HG02852 (cell line): ENCODE results near the gene FYTTD1.
"Not testable (repeated sequence)": the region's sequence is repeated elsewhere in the genome, so short reads cannot be mapped to it uniquely, and the experiment has no call there.

Experiments
- ATAC-seq: cut with Tn5 transposase; IDR thresholded peaks from one replicate; pipeline ENCODE4 v1.9.1; 2021; ENCODE audit warnings: mild to moderate bottlenecking, moderate library complexity; ENCODE audit not compliant: unreplicated experiment

The FYTTD1 gene

DNA sequence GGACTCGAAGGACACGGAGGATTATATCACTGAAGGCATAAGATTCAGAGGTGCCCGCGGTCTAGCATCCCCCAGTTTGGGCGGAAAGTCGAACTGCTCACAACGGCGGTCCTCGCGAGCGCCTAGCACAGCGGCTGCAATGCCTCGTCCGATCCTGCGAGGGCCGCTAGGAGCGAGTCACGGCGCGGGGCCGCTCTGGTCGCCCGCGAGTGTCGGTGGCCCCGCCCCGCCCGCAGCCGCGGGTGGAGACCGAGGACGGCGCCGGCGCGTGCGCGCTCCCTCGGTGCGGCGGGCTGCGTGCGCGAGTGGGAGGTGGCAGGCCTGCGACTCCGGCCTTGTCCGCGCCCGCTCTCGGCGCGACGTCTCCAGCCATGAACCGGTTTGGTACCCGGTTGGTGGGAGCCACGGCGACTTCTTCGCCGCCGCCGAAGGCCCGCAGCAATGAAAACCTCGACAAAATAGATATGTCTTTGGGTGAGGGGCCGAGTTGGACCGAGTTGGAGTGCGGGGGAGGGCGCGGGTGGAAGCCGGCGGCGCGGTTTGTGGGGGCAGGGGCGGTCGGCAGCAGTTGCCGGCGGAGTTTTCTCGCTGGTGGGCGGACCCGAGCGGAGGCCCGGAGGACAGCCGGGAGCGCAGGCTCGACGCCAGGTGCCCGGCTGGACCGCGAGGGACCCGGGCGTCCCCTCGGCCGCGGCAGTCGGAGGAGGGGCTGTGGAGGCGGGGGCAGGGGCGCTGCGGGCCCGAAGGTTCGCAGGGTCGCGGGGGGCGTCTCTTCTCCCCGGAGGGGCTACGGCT is at the start of gene FYTTD1:
Gene FYTTD1 (plus strand): TSS at position 283 of the 795 bp plus-strand sequence. CDS start 89 bp downstream, at position 372.
- peak; percentile 78 for ATAC-seq

DNA sequence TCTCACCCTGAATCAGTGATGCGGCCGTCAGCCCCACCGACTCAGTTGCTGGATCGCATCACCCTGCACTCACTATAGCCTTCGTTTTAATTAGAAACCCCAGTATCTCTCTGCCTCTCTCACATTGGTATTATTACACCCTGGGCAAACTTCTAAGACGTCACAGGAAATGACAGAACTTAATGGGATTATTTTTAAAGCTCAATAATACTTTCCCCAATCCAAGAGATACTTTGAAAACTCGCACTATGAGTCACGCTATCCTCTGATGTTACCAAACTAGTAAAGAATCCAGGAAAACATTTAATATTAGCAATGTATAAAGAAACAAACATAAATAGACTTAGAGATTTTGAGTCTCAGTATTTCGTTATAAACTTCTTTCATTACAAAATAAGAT is 49.6 kb upstream of the FYTTD1 start:
- no peak for ATAC-seq

GRCh38 chr3:197701841-197702240 is 47.8 kb upstream of the FYTTD1 start:
- no peak for ATAC-seq

DNA sequence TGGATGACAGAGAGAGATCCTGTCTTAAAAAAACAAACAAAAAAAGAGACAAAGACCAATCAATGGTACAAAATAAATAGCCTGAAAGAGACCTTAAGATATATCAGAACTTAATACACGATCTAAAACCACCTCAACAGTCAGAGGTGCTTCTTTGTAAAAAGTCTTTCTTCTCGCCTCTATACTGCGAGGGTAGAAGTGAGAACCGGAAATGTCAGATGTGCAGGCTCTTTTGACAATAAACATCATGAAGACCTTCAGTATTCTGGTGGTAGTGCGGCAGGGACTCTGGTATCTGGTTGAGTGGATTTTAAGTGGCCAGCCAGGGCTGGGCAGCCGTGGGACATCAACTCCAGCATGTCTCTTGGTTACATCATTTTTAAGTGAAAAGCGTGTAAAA is 43.0 kb upstream of the FYTTD1 start:
- ATAC-seq, result no peak

- no peak for ATAC-seq
Measured at GRCh38 chr3:197709135-197709534, 40.5 kb upstream of the FYTTD1 start.

DNA sequence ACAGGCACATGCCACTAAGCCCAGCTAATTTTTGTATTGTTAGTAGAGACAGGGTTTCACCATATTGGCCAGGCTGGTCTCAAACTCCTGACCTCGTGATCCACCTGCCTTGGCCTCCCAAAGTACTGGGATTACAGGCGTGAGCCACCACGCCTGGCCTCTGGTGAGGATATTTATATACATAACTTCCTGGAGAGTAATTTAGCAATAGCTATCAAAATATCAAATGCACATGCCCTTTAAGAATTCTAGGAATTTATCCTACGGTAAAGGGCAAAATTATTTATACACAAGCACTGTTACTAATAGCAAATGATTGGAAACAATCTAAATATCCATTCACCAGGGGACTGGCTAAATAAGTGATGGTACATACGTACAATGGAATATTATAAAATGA is 38.7 kb upstream of the FYTTD1 start:
- ATAC-seq, result not testable (repeated sequence)

- peak; percentile 92 for ATAC-seq
Measured at GRCh38 chr3:197711973-197712707, 37.5 kb upstream of the FYTTD1 start.

- ATAC-seq, result no peak
Measured at GRCh38 chr3:197713477-197713822, 36.2 kb upstream of the FYTTD1 start.

- ATAC-seq, result no peak
Measured at GRCh38 chr3:197714251-197714650, 35.4 kb upstream of the FYTTD1 start.

DNA sequence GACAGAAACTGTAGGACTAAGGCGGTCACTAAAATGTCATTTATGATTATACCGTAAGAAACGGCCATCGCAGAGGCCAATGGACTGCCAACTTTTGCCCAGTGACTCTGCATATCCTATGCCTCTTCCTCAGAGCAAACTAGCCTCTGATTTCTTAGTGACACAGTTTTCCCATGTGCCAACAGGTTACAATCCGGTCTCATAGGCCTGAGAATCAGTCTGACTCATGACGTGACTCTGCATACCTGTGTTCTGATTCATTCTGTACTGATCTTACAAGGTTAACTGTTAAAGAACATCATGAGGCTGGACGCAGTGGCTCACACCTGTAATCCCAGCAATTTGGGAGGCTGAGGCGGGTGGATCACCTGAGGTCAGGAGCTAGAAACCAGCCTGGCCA is 30.8 kb upstream of the FYTTD1 start:
- no peak for ATAC-seq

DNA sequence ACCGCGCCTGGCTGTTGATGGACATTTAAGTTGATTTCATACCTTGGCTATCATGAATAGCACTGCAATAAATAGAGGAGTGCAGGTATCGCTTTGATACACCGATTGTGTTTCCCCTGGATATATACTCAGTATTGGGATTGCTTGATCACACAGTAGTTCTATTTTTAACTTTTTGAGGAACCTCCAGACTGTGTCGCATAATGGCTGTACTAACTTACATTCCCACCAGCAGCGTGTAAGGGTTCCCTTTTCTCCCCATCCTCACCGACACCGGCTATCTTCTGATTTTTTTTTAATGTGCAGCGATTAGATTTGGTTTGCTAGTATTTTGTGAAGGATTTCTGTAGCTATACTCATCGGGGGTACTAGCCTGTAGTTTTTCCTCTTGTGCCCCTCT is 29.0 kb upstream of the FYTTD1 start:
- no peak for ATAC-seq

- no peak for ATAC-seq
Measured at GRCh38 chr3:197722734-197723133, 26.9 kb upstream of the FYTTD1 start.

DNA sequence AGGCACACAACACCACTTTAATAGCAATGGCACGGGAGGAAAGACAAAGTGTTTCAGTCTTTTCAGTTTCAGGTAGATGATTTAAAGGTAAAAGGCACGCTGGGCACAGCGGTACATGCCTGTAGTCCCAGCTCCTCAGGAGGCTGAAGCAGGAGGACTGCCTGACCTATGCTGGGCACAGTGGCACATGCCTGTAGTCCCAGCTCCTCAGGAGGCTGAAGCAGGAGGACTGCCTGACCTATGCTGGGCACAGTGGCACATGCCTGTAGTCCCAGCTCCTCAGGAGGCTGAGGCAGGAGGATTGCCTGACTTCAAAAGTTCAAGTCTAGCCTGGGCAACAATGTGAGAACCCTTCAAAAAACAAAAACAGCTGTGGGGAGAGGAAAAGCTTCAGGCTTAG is 21.8 kb upstream of the FYTTD1 start:
- not testable (repeated sequence) for ATAC-seq

GRCh38 chr3:197728487-197728886 is 21.2 kb upstream of the FYTTD1 start:
- no peak for ATAC-seq

GRCh38 chr3:197730200-197730599 is 19.5 kb upstream of the FYTTD1 start:
- ATAC-seq, result no peak

DNA sequence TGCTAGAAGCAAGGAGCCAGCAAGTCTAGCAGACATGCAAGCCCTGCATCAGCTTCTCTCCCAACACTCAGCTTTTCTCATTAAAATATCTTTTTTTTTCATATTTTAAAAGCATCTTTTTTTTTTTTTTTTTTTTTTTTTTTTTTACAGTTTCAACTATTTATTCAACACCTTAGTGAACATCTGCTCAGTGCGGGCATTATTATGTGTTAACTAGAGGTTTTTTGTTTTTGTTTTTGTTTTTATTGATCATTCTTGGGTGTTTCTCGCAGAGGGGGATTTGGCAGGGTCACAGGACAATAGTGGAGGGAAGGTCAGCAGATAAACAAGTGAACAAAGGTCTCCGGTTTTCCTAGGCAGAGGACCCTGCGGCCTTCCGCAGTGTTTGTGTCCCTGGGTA is 18.9 kb upstream of the FYTTD1 start:
- ATAC-seq, result not testable (repeated sequence)

- ATAC-seq, result not testable (repeated sequence)
Measured at GRCh38 chr3:197731483-197731882, 18.2 kb upstream of the FYTTD1 start.

DNA sequence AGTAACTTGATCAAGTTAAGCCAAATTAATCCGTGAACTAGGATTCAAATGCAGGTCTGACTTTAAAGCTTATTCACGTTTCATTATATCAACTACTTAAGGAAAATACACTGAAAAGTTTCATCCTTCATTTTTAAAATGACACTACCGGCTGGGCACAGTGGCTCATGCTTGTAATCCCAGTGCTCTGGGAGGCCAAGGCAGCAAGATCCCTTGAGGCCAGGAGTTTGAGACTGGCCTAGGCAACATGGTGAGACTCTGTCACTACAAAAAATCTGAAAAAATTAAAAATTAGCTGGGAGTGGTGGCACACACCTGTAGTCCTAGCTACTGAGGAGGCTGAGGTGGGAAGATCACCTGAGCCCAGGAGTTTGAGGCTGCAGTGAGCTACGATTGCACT is 16.6 kb upstream of the FYTTD1 start:
- no peak for ATAC-seq

GRCh38 chr3:197734667-197735318 is 14.9 kb upstream of the FYTTD1 start:
- peak; percentile 34 for ATAC-seq

- ATAC-seq, result no peak
Measured at GRCh38 chr3:197736010-197736490, 13.6 kb upstream of the FYTTD1 start.

- peak; percentile 77 for ATAC-seq
Measured at GRCh38 chr3:197736491-197737318, 13.0 kb upstream of the FYTTD1 start, which contains the start of gene RUBCN. Gene RUBCN (minus strand): TSS chr3:197736904. CDS start chr3:197736719, 185 bp downstream.
